Endothelial cell (in vitro differentiated cells): ENCODE data around the gene TMEM79. TPM values are rescaled to one million over a fixed set of nuclear protein-coding genes. Genes with fewer than 3 reads are reported as not detected.

ENCODE experiments used
- DNase-seq: peaks from one replicate; pipeline ENCODE4 v3.0.0; 2021; ENCODE audit warnings: low spot score
- H3K27ac Mint-ChIP-seq: one replicate; pipeline ENCODE4 v1.8.0; 2021; ENCODE audit warnings: mixed read lengths, inconsistent platforms; ENCODE audit not compliant: unreplicated experiment
- H3K27me3 Mint-ChIP-seq: one replicate; pipeline ENCODE4 v1.8.0; 2021; ENCODE audit warnings: mild to moderate bottlenecking, moderate library complexity, mixed read lengths, inconsistent platforms; ENCODE audit not compliant: unreplicated experiment
- H3K36me3 Mint-ChIP-seq: one replicate; pipeline ENCODE4 v1.8.0; 2021; ENCODE audit warnings: mild to moderate bottlenecking, low read depth, mixed read lengths, inconsistent platforms; ENCODE audit not compliant: unreplicated experiment
- H3K4me1 Mint-ChIP-seq: one replicate; pipeline ENCODE4 v1.8.0; 2021; ENCODE audit warnings: mild to moderate bottlenecking, mixed read lengths, inconsistent platforms; ENCODE audit not compliant: unreplicated experiment
- H3K4me3 Mint-ChIP-seq: one replicate; pipeline ENCODE4 v1.8.0; 2021; ENCODE audit warnings: mild to moderate bottlenecking, mixed read lengths, inconsistent platforms; ENCODE audit not compliant: unreplicated experiment
- H3K9me3 Mint-ChIP-seq: one replicate; pipeline ENCODE4 v1.8.0; 2021; ENCODE audit warnings: mixed read lengths, inconsistent platforms; ENCODE audit not compliant: unreplicated experiment
- CTCF ChIP-seq: fragments of 200-600 bp; sonication (generic); IDR thresholded peaks from one replicate; pipeline ENCODE4 v1.5.0; 2021; ENCODE audit warnings: antibody characterized with exemption; ENCODE audit not compliant: unreplicated experiment
- total RNA-seq: library from RNA; stranded (reverse); fragmentation: NEBNext Ultra II Directional; extraction: Animal tissue kit (Norgen Biotek cat#: 25700); gene quantifications from one replicate; pipeline ENCODE4 v1.2.1, GENCODE V29; 2021; ENCODE audit not compliant: unreplicated experiment

Gene TMEM79
- total RNA-seq, 1 donor from 2014 or later, result 2.9 TPM

GRCh38 chr1:156337052-156337887 lies 53.1 kb downstream of the TMEM79 start:
- H3K27ac Mint-ChIP-seq, result peak overlapping the region; percentile 43
- H3K4me1 Mint-ChIP-seq, result peaks cover 24% of the 10 kb centered on the region
- H3K36me3 Mint-ChIP-seq, result peaks cover 13% of the 10 kb centered on the region
- no peak for TF ChIP-seq CTCF
- no peaks in the 10 kb centered on the region for H3K9me3 Mint-ChIP-seq
- peak overlapping the region; percentile 99 for H3K4me3 Mint-ChIP-seq
- H3K27me3 Mint-ChIP-seq, result peaks cover 8% of the 10 kb centered on the region
- no peak for DNase-seq

- Mint-ChIP-seq H3K36me3 (peaks cover 13% of the 10 kb centered on the region), H3K27ac (peak overlapping the region; percentile 43), H3K4me3 (peak overlapping the region; percentile 99), H3K27me3 (peaks cover 9% of the 10 kb centered on the region), H3K9me3 (no peaks in the 10 kb centered on the region), H3K4me1 (peaks cover 24% of the 10 kb centered on the region)
- TF ChIP-seq CTCF, result no peak
- no peak for DNase-seq
Observed at GRCh38 chr1:156337888-156338179, 53.7 kb downstream of the TMEM79 start.

GRCh38 chr1:156338180-156338976 lies 54.3 kb downstream of the TMEM79 start, which contains the start of the genes CCT3 and TSACC:
Gene CCT3, minus strand, starts transcription at chr1:156338292. Its CDS starts 108 bp downstream, at chr1:156338184.
Gene TSACC, plus strand, starts transcription at chr1:156338526. Its CDS starts 1,232 bp downstream, at chr1:156339758.
- H3K9me3 Mint-ChIP-seq, result no peaks in the 10 kb centered on the region
- TF ChIP-seq CTCF, result no peak
- H3K27me3 Mint-ChIP-seq, result peaks cover 10% of the 10 kb centered on the region
- H3K4me1 Mint-ChIP-seq, result peaks cover 24% of the 10 kb centered on the region
- peak within 1 kb of the TSS; percentile 99 for H3K4me3 Mint-ChIP-seq
- H3K27ac Mint-ChIP-seq, result peak within 1 kb of the TSS; percentile 43
- DNase-seq, result peak; percentile 99
- H3K36me3 Mint-ChIP-seq, result peaks cover 11% of the 10 kb centered on the region

Other genes with a start within 250 kb of the TMEM79 start
- 47.6 TPM for gene UBQLN4, start 230.5 kb upstream of the TMEM79 start, total RNA-seq
- gene LAMTOR2, start 229.5 kb upstream of the TMEM79 start, total RNA-seq, result 82.4 TPM
- 1.6 TPM for gene RAB25, start 223.2 kb upstream of the TMEM79 start, total RNA-seq
- 63.9 TPM for gene MEX3A, start 201.9 kb upstream of the TMEM79 start, total RNA-seq
- gene LMNA, start 169.6 kb upstream of the TMEM79 start, total RNA-seq, result 35.8 TPM
- gene SEMA4A, start 130.7 kb upstream of the TMEM79 start, total RNA-seq, result 2.2 TPM
- gene SLC25A44, start 90.2 kb upstream of the TMEM79 start, total RNA-seq, result 22.0 TPM
- 51.4 TPM for gene PMF1, start 71.3 kb upstream of the TMEM79 start, total RNA-seq
- 1.2 TPM for gene BGLAP, start 42.1 kb upstream of the TMEM79 start, total RNA-seq
- 8.4 TPM for gene PAQR6, start 36.3 kb upstream of the TMEM79 start, total RNA-seq
- gene SMG5, start 1.5 kb upstream of the TMEM79 start, total RNA-seq, result 75.2 TPM
- gene GLMP, start 11.4 kb downstream of the TMEM79 start, total RNA-seq, result 97.2 TPM
- gene VHLL, start 15.0 kb downstream of the TMEM79 start, total RNA-seq, result not detected
- gene CCT3, start 54.0 kb downstream of the TMEM79 start, total RNA-seq, result 218 TPM
- not detected for gene TSACC, start 54.2 kb downstream of the TMEM79 start, total RNA-seq
- not detected for gene RHBG, start 84.9 kb downstream of the TMEM79 start, total RNA-seq
- 45.2 TPM for gene MEF2D, start 216.4 kb downstream of the TMEM79 start, total RNA-seq